H1 (cell line): Measurements from ENCODE around the gene PTH1R. TPM values are rescaled to one million over a fixed set of nuclear protein-coding genes. Genes with fewer than 3 reads are reported as not detected.

ENCODE experiments used
- CTCF ChIA-PET: fragments of 300-600 bp; sonication (Branson Sonifier 250); formaldehyde crosslinking; loops from one replicate; lab custom pipeline; 2021; ENCODE audit not compliant: partially characterized antibody; lab: Charles Lee
- POLR2A ChIA-PET: fragments of 300-600 bp; sonication (Branson Sonifier 250); formaldehyde crosslinking; loops from one replicate; lab custom pipeline; 2021; ENCODE audit warnings: inconsistent platforms; ENCODE audit not compliant: partially characterized antibody; lab: Charles Lee
- DNase-seq, 2 experiments: peaks; one replicate each; pipeline versions ENCODE4 v3.0.0 to v3.0.0-alpha.2; 2010 to 2022; ENCODE audit warnings: low spot score in 2 of 2, low read depth in 1 of 2, mixed read lengths in 1 of 2
- FAIRE-seq: peaks from 2 replicates; lab custom pipeline; 2011; peaks lifted over from hg19 to GRCh38; lab: Jason Lieb, UNC
- H2AFZ ChIP-seq: 2 replicates; pipeline ENCODE4 v1.8.1; 2012; ENCODE audit warnings: low read length, inconsistent platforms
- H2AK5ac ChIP-seq: 2 replicates; pipeline ENCODE4 v1.6.1; 2013; ENCODE audit warnings: low read depth, low read length
- H2BK120ac ChIP-seq: replicated peaks from 2 replicates; pipeline ENCODE3; 2013; ENCODE audit warnings: low read depth, low read length, inconsistent platforms
- H2BK12ac ChIP-seq: 2 replicates; pipeline ENCODE4 v1.6.1; 2013; ENCODE audit warnings: low read depth, low read length
- H2BK15ac ChIP-seq: 2 replicates; pipeline ENCODE4 v1.6.1; 2013; ENCODE audit warnings: low read length
- H2BK20ac ChIP-seq: 2 replicates; pipeline ENCODE4 v1.6.1; 2013; ENCODE audit warnings: low read length
- H2BK5ac ChIP-seq: 2 replicates; pipeline ENCODE4 v1.6.1; 2013; ENCODE audit warnings: low read depth, low read length
- H3K14ac ChIP-seq: 2 replicates; pipeline ENCODE4 v1.6.1; 2013; ENCODE audit warnings: inconsistent platforms; ENCODE audit not compliant: insufficient read length
- H3K18ac ChIP-seq: 2 replicates; pipeline ENCODE4 v1.6.1; 2013; ENCODE audit warnings: low read length; ENCODE audit errors: extremely low read depth
- H3K23ac ChIP-seq: 2 replicates; pipeline ENCODE4 v1.6.1; 2013; ENCODE audit warnings: inconsistent platforms; ENCODE audit not compliant: insufficient read length
- H3K23me2 ChIP-seq: 2 replicates; pipeline ENCODE4 v1.6.1; 2013; ENCODE audit warnings: low read depth, low read length
- H3K27ac ChIP-seq: 2 replicates; pipeline ENCODE4 v1.6.1; 2011; ENCODE audit warnings: low read depth, low read length, inconsistent platforms
- H3K27me3 ChIP-seq, 4 experiments: replicated peaks in 1 of 4; 1 replicate in 1 of 4; 2 replicates in 3 of 4; pipeline versions ENCODE4 v1.6.1 to v1.8.1; 2011 to 2013; ENCODE audit warnings: low read length in 3 of 4, mild to moderate bottlenecking in 3 of 4, inconsistent platforms in 2 of 4, mixed read lengths in 2 of 4, moderate library complexity in 1 of 4; ENCODE audit not compliant: control insufficient read depth in 3 of 4, insufficient read depth in 3 of 4; ENCODE audit errors: extremely low read depth in 1 of 4
- H3K36me3 ChIP-seq, 4 experiments: 2 replicates each; pipeline versions ENCODE4 v1.6.1 to v1.8.1; 2011 to 2013; ENCODE audit warnings: mild to moderate bottlenecking in 4 of 4, low read length in 3 of 4, moderate library complexity in 2 of 4, control low read depth in 1 of 4, inconsistent platforms in 1 of 4; ENCODE audit not compliant: insufficient read depth in 4 of 4, control insufficient read depth in 2 of 4
- H3K4ac ChIP-seq: replicated peaks from 2 replicates; pipeline ENCODE3; 2013; ENCODE audit warnings: low read length, low read depth, mixed read lengths, inconsistent platforms; ENCODE audit not compliant: insufficient read length
- H3K4me1 ChIP-seq, 4 experiments: replicated peaks in 1 of 4; 1 replicate in 1 of 4; 2 replicates in 3 of 4; pipeline versions ENCODE4 v1.6.1 to v1.8.1; 2011 to 2013; ENCODE audit warnings: low read length in 3 of 4, inconsistent platforms in 2 of 4, mixed read lengths in 1 of 4; ENCODE audit not compliant: insufficient read depth in 4 of 4, control insufficient read depth in 3 of 4
- H3K4me2 ChIP-seq, 2 experiments: 2 replicates each; pipeline versions ENCODE4 v1.6.1 to v1.8.1; 2011 to 2013; ENCODE audit warnings: low read depth in 2 of 2, low read length in 2 of 2, control low read depth in 1 of 2, inconsistent platforms in 1 of 2, mild to moderate bottlenecking in 1 of 2; ENCODE audit not compliant: insufficient read depth in 1 of 2
- H3K4me3 ChIP-seq, 4 experiments: fragments of 200-600, 300-600 bp in 1 of 4; sonication (generic), shearing (Covaris generic), sonication (Bioruptor Twin) in 1 of 4; 2 replicates each; pipeline versions ENCODE4 v1.5.1 to v1.8.1; 2011 to 2016; ENCODE audit warnings: low read length in 4 of 4, low read depth in 3 of 4, control low read depth in 2 of 4, inconsistent platforms in 2 of 4, mild to moderate bottlenecking in 2 of 4, mixed read lengths in 1 of 4, moderate library complexity in 1 of 4; ENCODE audit not compliant: insufficient read depth in 2 of 4; ENCODE audit errors: extremely low read depth in 1 of 4
- H3K56ac ChIP-seq: replicated peaks from 2 replicates; pipeline ENCODE3; 2013; ENCODE audit warnings: low read depth, mild to moderate bottlenecking, mixed read lengths, low read length, inconsistent platforms; ENCODE audit not compliant: insufficient read length
- H3K79me1 ChIP-seq: 2 replicates; pipeline ENCODE4 v1.6.1; 2013; ENCODE audit warnings: low read depth, low read length, control low read depth
- H3K79me2 ChIP-seq, 2 experiments: 2 replicates each; pipeline versions ENCODE4 v1.6.1 to v1.8.1; 2012 to 2013; ENCODE audit warnings: low read length in 2 of 2, mild to moderate bottlenecking in 2 of 2, inconsistent platforms in 1 of 2; ENCODE audit not compliant: insufficient read depth in 2 of 2, control insufficient read depth in 1 of 2
- H3K9ac ChIP-seq, 4 experiments: replicated peaks in 1 of 4; 1 replicate in 1 of 4; 2 replicates in 3 of 4; pipeline versions ENCODE4 v1.6.1 to v1.8.1; 2011 to 2013; ENCODE audit warnings: low read depth in 3 of 4, low read length in 3 of 4, control low read depth in 2 of 4, mild to moderate bottlenecking in 2 of 4, moderate library complexity in 2 of 4, inconsistent platforms in 1 of 4; ENCODE audit errors: extremely low read depth in 1 of 4
- H3K9me3 ChIP-seq, 2 experiments: 2 replicates each; pipeline versions ENCODE4 v1.6.1 to v1.8.1; 2012 to 2013; ENCODE audit warnings: mild to moderate bottlenecking in 2 of 2, moderate library complexity in 2 of 2, control low read depth in 1 of 2, inconsistent platforms in 1 of 2, low read depth in 1 of 2, low read length in 1 of 2, mixed read lengths in 1 of 2; ENCODE audit not compliant: insufficient read depth in 2 of 2
- H4K20me1 ChIP-seq, 2 experiments: replicated peaks in 1 of 2; 2 replicates each; pipeline versions ENCODE3 to v1.8.1; 2011 to 2013; ENCODE audit warnings: inconsistent platforms in 2 of 2, low read length in 2 of 2, mild to moderate bottlenecking in 1 of 2; ENCODE audit not compliant: insufficient read depth in 2 of 2, control insufficient read depth in 1 of 2
- H4K5ac ChIP-seq: 2 replicates; pipeline ENCODE4 v1.6.1; 2013; ENCODE audit warnings: low read length, low read depth, mixed read lengths, inconsistent platforms; ENCODE audit not compliant: insufficient read length
- H4K8ac ChIP-seq: 2 replicates; pipeline ENCODE4 v1.8.0; 2013; ENCODE audit warnings: mild to moderate bottlenecking, moderate library complexity, low read length, inconsistent platforms; ENCODE audit not compliant: insufficient read depth; ENCODE audit errors: extremely low read depth
- H4K91ac ChIP-seq: replicated peaks from 2 replicates; pipeline ENCODE3; 2013; ENCODE audit warnings: low read length, mixed read lengths, inconsistent platforms; ENCODE audit not compliant: insufficient read length
- KDM1A ChIP-seq: fragments of 200-600, 300-600 bp; sonication (generic); IDR thresholded peaks from 2 replicates; pipeline ENCODE4 v1.7.1; 2016; ENCODE audit warnings: mild to moderate bottlenecking, low read length, borderline replicate concordance
- MAFK ChIP-seq: IDR thresholded peaks from 2 replicates; pipeline ENCODE4 v1.6.1; 2012; ENCODE audit warnings: low read depth, mild to moderate bottlenecking, improper control_type of control experiment, low read length
- POLR2A ChIP-seq, 2 experiments: IDR thresholded peaks; 1 replicate in 1 of 2; 2 replicates in 1 of 2; pipeline ENCODE4 v1.6.1; 2011; ENCODE audit warnings: low read depth in 2 of 2, low read length in 2 of 2, mild to moderate bottlenecking in 2 of 2; ENCODE audit errors: control extremely low read depth in 1 of 2
- POU5F1 ChIP-seq: IDR thresholded peaks from 2 replicates; pipeline ENCODE4 v1.6.1; 2011; ENCODE audit warnings: low read depth, mild to moderate bottlenecking, low read length, moderate library complexity
- RAD21 ChIP-seq, 2 experiments: IDR thresholded peaks in 1 of 2; conservative IDR thresholded peaks in 1 of 2; 2 replicates each; pipeline ENCODE4 v1.6.1; 2011; ENCODE audit warnings: low read depth in 2 of 2, low read length in 2 of 2, improper control_type of control experiment in 1 of 2, inconsistent platforms in 1 of 2, mild to moderate bottlenecking in 1 of 2, moderate library complexity in 1 of 2
- RXRA ChIP-seq: IDR thresholded peaks from 2 replicates; pipeline ENCODE4 v1.6.1; 2011; ENCODE audit warnings: low read depth, mild to moderate bottlenecking, low read length, moderate library complexity; ENCODE audit not compliant: insufficient read depth
- WGBS, 2 experiments: shearing (Covaris generic) in 1 of 2; methylation state at CpG; one replicate each; pipeline versions ENCODE4 v1.1.6 to v1.1.7; 2013 to 2015; ENCODE audit warnings: low lambda C conversion rate in 2 of 2, mixed read lengths in 2 of 2, inconsistent platforms in 1 of 2, low coverage in 1 of 2, missing lambda C conversion rate in 1 of 2; ENCODE audit not compliant: insufficient replicate concordance in 2 of 2, insufficient coverage in 1 of 2, insufficient read length in 1 of 2; ENCODE audit errors: extremely low coverage in 1 of 2, missing lambda C conversion rate in 1 of 2; 5-methylcytosine and 5-hydroxymethylcytosine counted together
- polyA plus RNA-seq, 7 experiments: library from polyadenylated mRNA; depleted of rRNA in 3 of 7; stranded (reverse) in 5 of 7; unstranded in 2 of 7; fragments of >200 nt in 5 of 7; fragments of 200-250 nt in 2 of 7; gene quantifications; 1 replicate in 5 of 7; 2 replicates in 1 of 7; 4 replicates in 1 of 7; pipeline versions ENCODE4 v1.2.1 to v1.2.3, GENCODE V29; 2011 to 2013; ENCODE audit warnings: missing spikeins in 2 of 7, mixed read lengths in 2 of 7
- total RNA-seq: library from RNA; stranded (reverse); fragmentation: NEBNext Ultra II Directional; extraction: Animal tissue kit (Norgen Biotek cat#: 25700); gene quantifications from 2 replicates; pipeline ENCODE4 v1.2.1, GENCODE V29; 2021
- TF ChIP-seq, protein P1 (sequence below): IDR thresholded peaks from 2 replicates; pipeline ENCODE4 v1.6.1; 2011; ENCODE audit warnings: low read depth, mild to moderate bottlenecking, low read length; ENCODE audit not compliant: insufficient read depth

Gene PTH1R
- total and polyA plus RNA-seq, 2 of the 8 experiments (the other 6 are each of a cell fraction or from before 2014, with no cell fraction given) = 0.57 to 1.5 TPM

- Histone ChIP-seq H3K79me1 (no peaks in the 10 kb centered on the region), H3K9me3 (no peaks in the 10 kb centered on the region), H2BK5ac (no peak overlapping the region), H2BK20ac (no peak overlapping the region; the same call in 1 of the 2 replicates), H3K4me1 (no peaks in the 10 kb centered on the region; a peak in 2 of 7 replicates), H4K8ac (no peak overlapping the region), H3K27me3 (peaks cover 0 to 4% (median 1%) of the 10 kb centered on the region in 4 experiments; a peak in 2 of 7 replicates), H4K20me1 (no peaks in the 10 kb centered on the region), H3K18ac (no peak overlapping the region), H3K14ac (no peak overlapping the region), H3K56ac (no peak overlapping the region), H3K79me2 (no peaks in the 10 kb centered on the region), H3K4me2 (no peak overlapping the region), H3K4me3 (no peak overlapping the region), H3K23me2 (0 out of 2 replicates have a peak, but pooled peaks cover 1% of the 10 kb centered on the region), H3K9ac (no peak overlapping the region), H2AFZ (no peak overlapping the region), H3K23ac (no peak overlapping the region), H3K27ac (no peak overlapping the region), H2BK15ac (no peak overlapping the region), H2AK5ac (no peak overlapping the region), H2BK12ac (no peak overlapping the region), H4K5ac (no peak overlapping the region), H2BK120ac (no peak overlapping the region), H3K36me3 (no peaks in the 10 kb centered on the region), H4K91ac (no peak overlapping the region), H3K4ac (no peak overlapping the region)
- FAIRE-seq (no peak), DNase-seq (peak in 1 of 2 experiments; percentile 42)
- 79% methylated on average over 9 of the region's 11 CpGs; no CpG with 5 or more reads in 1 of the 2 experiments for WGBS, 2 experiments
- ChIA-PET POLR2A (interaction anchor here (1.5 kb wide), 1 partner anchor 13 kb away, joined by 5 read pairs; no protein-coding TSS in a partner anchor), CTCF (interaction anchor here (0.6 to 3.6 kb wide), 28 partner anchors 8 to 363 kb away, joined by 3 to 28 read pairs (median 3); partner anchors contain the start of gene PTH1R)
- TF ChIP-seq RXRA (no peak), KDM1A (no peak), POLR2A (IDR thresholded peaks at IDR 0.05; ENCODE audit: control extremely low read depth in 1 of 2, low read depth in 2 of 2, low read length in 2 of 2) (no peak), POU5F1 (no peak), RAD21 (IDR thresholded peaks at IDR 0.05 in 1 of 2, conservative IDR thresholded peaks at IDR 0.05 in 1 of 2; ENCODE audit: low read depth in 2 of 2, low read length in 2 of 2) (no peak), MAFK (no peak)
- TF ChIP-seq, protein P1, sequence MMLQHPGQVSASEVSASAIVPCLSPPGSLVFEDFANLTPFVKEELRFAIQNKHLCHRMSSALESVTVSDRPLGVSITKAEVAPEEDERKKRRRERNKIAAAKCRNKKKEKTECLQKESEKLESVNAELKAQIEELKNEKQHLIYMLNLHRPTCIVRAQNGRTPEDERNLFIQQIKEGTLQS = no peak
Observed at GRCh38 chr3:46859001-46859710, 18.4 kb upstream of the PTH1R start.
